Measurements from ENCODE around the gene NTSR1.

- TF ChIP-seq CTCF (IDR thresholded peaks at IDR 0.05), result no peak
- TF ChIP-seq POLR2A (IDR thresholded peaks at IDR 0.05), result no peak
Observed at GRCh38 chr20:62804021-62804626, 95.5 kb downstream of the NTSR1 start.

Measured in testis (tissue), 2 donors.